HS-27A (cell line): ENCODE measurements around the gene PCNT.

ENCODE experiments used
- DNase-seq: peaks from one replicate; pipeline ENCODE4 v3.0.0-alpha.2; 2012; ENCODE audit warnings: low read depth, missing footprints

PCNT gene, protein sequence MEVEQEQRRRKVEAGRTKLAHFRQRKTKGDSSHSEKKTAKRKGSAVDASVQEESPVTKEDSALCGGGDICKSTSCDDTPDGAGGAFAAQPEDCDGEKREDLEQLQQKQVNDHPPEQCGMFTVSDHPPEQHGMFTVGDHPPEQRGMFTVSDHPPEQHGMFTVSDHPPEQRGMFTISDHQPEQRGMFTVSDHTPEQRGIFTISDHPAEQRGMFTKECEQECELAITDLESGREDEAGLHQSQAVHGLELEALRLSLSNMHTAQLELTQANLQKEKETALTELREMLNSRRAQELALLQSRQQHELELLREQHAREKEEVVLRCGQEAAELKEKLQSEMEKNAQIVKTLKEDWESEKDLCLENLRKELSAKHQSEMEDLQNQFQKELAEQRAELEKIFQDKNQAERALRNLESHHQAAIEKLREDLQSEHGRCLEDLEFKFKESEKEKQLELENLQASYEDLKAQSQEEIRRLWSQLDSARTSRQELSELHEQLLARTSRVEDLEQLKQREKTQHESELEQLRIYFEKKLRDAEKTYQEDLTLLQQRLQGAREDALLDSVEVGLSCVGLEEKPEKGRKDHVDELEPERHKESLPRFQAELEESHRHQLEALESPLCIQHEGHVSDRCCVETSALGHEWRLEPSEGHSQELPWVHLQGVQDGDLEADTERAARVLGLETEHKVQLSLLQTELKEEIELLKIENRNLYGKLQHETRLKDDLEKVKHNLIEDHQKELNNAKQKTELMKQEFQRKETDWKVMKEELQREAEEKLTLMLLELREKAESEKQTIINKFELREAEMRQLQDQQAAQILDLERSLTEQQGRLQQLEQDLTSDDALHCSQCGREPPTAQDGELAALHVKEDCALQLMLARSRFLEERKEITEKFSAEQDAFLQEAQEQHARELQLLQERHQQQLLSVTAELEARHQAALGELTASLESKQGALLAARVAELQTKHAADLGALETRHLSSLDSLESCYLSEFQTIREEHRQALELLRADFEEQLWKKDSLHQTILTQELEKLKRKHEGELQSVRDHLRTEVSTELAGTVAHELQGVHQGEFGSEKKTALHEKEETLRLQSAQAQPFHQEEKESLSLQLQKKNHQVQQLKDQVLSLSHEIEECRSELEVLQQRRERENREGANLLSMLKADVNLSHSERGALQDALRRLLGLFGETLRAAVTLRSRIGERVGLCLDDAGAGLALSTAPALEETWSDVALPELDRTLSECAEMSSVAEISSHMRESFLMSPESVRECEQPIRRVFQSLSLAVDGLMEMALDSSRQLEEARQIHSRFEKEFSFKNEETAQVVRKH (N-terminal part only)

DNA sequence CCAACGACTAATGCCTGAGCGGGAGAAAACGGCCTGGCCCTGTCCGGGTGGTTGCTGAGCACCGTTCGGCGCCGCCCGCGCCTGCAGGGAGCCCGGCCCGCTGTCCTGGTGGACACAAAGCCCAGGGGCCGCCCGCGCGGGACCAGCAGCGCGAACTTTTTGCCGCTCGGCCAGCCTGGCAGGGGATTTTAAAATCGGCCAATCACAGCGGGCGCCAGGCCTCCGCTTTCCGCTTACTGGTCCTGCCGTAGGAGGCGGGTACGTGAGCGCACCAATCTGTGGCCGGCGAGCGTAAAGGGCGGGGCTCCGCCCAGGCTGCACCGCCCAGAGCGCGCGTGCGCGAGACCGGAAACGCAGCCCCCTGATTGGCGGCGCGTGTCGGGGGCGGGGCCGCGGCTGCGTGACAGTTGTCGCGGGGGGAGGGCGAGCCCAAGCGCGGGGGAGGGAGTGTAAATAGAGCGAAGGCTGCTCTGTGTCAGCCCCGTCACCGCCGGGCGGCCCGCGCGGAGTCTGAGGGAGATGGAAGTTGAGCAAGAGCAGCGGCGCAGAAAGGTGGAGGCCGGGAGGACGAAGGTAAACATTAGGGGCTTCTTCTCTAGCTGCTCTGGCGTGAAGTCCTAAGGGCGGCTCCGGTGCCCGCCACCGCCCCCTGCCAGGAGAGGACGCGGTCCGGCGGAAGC is at the start of gene PCNT, which contains the start of gene C21orf58:
Gene PCNT, plus strand, starts transcription at position 447 of the 680 bp plus-strand sequence. Its CDS starts 73 bp downstream, at position 520.
Gene C21orf58, minus strand, starts transcription at position 161 of the 680 bp plus-strand sequence. CDS start 1,132 bp downstream, outside the sequence.
- peak; percentile 93 for DNase-seq

DNA sequence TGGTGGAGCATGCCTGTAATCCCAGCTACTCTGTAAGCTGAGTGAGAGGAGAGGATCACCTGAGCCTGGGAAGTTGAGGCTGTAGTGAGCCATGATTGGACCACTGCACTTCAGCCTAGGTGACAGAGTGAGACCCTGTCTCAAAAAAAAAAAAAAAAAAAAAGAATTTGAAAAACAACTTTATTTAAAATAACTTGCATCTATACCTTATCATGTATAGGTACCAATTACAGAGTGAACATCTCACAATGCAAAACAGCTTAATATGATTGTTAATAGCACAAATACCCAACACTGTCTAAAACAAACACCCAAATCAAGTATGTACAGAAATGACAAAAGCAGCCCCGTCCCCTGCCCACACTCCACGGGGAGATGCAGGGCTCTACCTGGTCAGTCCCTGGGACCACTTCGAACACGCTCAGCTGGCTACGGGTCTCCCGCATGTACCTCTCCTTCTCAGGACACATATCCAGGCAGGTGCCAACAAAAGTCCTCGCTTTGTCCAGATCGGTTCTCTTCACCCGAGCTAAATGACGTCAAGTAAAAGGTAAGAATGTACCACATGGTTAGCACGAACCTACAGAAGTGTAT is 49.1 kb upstream of the PCNT start:
- DNase-seq: no peak

DNA sequence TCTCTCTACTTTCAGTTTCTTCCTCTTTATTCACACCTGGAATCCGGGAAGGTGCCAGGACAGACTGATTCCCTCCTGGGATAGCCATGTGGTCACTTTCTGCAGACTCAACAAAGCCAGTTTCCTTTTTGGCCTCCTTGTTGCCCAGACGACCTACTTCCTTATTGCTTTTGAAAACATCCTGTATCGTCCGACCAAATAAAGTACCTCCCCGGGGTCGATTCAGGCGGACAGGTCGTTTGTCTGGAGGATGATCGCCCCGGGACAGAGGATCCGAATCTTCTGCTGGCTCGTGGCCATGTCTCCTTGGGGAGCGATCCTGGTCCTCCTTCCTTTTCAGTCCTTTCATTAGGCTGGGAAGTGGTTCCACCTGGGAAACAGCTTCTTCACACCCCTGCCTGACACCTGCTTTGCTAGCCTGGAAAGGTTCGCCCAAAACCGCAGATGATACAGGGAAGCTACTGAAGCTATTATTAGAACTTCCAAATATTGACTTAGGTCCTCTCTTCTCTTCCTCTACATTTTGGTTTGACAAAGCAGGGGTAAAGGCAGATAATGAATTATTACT is 39.8 kb upstream of the PCNT start:
- no peak for DNase-seq

DNA sequence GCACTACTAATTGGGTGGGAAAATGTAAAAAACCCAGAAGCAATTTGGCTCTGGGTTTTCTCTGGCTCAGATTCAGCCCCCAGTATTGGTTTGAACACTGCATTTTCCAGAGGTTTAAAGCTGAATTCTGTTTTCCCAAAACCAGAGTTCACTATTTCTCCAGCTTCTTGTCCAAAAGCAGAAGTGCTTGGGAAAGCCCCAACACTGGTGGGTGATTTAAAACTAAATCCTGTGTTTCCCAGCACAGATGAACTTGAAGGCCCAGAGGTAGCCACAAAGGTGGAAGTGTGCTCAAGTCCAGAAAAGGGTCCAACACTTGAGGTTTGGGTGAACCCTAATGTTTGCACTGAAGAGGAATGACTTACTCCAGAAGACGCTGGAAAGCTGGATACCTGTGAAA is 39.2 kb upstream of the PCNT start:
- no peak for DNase-seq

DNA sequence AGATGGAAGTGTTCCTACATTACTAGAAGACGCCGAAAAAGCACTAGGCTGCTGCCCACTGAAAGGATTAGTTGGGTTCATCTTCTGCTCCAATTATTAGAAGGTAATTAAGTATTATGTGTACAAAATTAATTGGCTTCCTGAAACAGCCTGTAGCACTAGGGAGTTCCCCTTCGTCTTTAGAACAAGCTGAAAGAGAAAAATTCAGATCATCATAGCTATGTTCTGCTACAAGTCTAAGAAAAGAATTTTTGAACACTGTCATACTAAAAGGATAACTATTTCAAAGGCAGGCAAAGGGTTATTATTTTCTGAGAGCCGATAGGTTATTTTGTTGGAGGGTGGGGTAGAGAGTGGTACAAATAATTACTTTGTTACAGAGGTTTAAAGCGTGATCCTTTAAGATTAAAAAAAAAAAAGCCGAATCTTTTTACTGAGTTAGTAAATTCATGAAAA is 38.7 kb upstream of the PCNT start, which contains the start of gene MCM3AP:
Gene MCM3AP, minus strand, starts transcription at position 406 of the 456 bp plus-strand sequence. Its CDS starts 325 bp downstream, at position 81.
- DNase-seq: no peak

DNA sequence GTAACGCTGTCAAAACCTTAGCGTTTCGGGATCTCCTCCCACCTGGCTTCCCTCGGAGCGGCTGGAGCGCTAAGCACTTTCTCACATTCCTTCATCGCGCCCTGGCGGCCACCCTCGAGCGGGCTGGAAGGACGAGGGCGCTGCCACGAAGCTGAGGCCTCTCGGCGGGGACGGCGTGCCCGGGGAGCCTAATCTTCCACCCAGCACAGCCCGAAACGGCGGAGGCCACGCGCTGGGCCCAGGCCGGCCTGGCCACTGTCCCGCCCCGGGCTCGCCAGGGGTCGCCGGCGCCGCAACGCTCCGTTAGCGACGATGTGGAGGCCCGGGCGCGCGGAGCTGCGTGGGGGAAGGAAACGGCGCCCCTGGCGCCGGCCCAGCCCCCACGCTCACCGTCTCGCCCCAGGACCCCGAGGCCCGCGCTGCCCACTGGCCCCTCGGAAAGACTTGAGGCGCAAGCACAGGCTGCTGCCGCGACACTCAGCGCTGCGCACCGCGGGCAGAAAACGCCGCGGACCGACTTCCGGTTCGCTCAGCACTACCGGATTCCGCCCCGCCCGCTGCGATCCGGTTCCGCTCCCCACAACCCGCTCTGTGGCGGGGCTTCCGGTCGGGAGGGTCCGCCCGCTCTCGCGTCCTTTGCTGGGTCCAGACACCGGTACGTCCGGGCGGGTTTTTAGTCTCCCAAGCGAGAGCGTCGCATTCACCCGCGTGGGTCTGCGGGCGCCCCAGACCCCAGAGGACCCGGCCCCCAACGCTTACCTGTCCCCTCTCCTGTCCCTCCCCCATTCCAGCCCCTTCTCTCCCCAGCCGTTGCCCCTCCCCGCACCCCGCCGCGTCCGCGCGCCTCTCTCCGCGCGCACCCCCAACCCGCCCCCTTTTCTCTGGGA is 38.0 kb upstream of the PCNT start, which contains the start of gene YBEY:
Gene YBEY, plus strand, starts transcription at position 582 of the 887 bp plus-strand sequence. CDS start 572 bp downstream, outside the sequence.
- DNase-seq: peak; percentile 83

DNA sequence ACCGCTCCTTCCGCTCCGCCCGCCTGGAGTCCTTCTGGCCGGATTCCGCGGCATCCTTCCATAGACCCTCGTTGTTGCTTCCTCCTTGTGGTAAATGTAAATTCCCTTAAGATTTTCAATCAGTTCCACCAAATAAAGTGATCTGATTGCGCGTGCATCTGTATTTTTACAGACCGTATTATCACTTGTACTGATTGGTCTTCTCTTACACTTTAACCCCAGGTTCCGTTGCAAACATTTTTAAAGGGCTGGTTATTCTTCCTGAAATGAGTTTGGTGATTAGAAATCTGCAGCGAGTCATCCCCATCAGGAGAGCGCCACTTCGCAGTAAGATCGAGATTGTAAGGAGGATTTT is 37.3 kb upstream of the PCNT start:
- DNase-seq: peak; percentile 55

DNA sequence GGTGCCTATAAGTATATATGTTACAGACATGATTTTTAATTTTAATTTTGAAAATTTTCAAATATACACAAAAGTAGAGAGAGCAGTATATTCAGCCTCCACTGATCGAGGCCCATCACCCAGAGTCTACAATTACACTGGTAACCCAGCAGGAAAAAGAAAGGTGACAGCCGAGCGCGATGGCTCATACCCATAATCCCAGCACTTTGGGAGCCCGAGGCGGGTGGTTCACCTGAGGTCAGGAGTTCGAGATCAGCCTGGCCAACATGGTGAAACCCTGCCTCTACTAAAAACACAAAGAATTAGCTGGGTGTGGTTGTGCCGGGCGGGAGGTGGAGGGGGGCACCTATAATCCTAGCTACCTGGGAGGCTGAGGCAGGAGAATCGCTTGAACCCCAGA is 36.4 kb upstream of the PCNT start:
- no peak for DNase-seq

DNA sequence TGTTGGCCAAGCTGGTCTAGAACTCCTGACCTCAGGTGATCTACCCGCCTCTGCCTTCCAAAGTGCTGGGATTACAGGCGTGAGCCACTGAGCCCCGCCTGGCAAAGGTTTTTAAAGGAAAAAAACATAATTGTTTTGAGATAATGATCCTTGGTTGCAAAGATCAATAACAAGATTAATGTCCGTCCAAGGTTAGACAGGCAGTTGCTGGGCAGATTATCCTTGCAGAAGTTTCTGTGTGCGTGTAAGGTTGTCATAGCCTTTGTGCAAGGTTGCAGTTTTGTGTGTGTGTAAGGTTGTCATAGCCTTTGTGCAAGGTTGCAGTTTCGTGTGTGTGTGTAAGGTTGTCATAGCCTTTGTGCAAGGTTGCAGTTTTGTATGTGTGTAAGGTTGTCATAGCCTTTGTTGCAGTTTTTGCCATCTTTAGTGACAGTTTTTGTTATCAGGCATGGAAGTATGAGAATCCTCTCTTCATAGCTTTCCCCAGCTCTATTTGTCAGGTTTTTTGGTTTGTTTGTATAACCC is 34.2 kb upstream of the PCNT start:
- no peak for DNase-seq

DNA sequence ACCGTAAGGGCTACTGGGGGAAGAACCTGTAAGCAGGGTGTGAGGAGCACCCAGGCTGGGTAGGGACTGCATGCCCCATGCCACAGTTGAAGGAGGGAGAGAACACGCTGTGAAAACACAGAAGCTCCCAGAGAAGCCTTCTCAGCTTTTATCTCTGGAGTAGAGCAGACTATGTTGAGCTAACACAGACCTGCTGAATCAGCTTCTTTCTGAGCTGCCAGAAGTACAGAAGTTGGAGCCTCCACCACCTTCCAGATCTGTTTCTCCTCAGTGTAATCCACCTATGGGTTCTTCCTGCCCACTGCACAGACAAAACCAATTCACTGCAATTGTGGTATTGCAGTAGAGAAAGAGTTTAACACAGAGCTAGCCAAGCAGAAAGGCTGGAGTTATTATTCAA is 32.4 kb upstream of the PCNT start:
- DNase-seq: no peak

DNA sequence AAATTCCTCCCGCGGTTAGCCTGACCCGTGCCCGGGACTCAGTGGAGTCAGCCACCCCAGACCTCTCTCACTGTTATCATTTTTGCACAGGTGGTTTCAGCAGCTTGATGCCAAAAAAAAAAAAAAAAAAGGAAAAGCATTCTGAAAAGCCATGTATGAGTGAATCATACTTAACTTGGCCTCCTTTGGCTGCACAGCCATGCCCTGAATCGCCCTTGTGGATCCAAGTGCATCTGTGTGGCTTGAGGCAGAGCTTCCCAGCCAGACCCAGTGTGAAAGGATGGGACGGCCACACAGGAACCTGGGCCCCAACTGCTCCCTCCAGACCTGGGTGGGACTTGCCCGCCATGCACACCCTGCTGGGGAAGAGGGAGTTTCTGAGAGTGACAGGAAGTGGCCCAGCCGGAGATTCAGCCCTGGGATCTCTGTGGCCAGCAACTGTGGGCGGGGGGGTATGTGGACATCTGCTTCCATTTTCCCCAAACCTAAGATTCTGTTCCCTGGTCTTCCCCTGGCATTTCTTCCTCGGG is 29.2 kb upstream of the PCNT start:
- DNase-seq: no peak

DNA sequence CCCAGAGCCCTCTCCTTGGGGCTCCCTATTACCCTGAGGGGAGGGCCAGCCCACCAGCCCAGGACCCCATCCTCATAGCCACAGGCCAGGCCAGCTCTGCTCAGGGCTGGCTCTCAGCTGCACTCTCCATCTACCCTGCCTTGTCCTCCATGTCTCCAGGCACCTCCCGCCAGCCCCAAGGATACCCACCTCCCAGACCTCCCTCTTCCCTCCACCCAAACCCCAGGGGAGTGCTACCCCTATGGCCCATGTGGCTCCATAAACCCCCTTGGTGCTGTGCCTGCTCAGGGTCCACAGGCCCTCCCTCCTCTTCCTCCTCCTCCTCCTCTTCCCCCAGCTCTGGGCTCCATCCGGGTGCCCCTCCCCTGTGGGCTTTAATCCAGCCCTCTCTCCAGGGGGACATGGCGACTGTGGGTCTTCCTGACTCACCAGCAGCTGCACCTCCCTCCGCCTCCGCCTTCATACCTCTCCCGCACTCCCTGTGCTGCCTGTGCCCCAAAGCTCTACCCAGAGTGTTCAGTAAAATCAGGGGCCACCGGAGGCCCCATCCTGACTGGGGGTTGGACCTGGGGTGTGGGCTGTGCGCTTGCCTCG is 28.7 kb upstream of the PCNT start:
- DNase-seq: no peak

DNA sequence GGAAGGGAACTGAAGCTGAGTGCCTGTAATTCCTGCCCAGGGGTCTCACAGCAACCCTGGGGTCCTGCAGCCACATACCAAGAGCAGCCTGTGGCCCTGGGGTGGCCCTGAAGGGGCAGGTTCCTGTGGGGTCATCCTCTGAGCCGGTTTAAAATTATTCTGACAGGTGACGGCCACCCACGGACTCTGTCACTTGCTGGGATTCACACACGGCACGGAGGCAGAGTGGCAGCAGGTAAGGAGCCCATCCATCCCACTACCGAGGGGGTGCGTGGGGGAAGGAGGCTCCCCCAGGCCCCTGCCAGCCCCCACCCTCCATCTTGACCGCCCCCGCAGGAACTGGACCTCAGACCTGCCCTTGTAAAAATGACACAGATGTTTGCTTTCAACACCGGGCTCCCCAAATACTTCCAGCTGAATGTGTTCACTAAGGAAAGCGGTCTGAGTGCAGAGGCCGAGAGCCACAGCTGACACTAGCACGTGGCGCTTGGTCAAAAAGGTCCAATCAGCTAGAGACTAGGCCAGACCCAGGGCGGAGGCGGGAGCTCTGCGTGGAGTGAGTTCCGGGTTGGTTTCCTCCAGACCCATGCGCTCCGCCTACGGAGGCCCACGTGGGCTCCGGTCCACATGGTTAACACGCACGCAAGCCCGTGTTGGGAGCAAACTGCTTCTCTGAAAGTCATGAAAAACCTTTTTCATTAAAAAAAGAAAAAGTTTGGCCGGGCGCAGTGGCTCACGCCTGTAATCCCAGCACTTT is 27.8 kb upstream of the PCNT start:
- no peak for DNase-seq

DNA sequence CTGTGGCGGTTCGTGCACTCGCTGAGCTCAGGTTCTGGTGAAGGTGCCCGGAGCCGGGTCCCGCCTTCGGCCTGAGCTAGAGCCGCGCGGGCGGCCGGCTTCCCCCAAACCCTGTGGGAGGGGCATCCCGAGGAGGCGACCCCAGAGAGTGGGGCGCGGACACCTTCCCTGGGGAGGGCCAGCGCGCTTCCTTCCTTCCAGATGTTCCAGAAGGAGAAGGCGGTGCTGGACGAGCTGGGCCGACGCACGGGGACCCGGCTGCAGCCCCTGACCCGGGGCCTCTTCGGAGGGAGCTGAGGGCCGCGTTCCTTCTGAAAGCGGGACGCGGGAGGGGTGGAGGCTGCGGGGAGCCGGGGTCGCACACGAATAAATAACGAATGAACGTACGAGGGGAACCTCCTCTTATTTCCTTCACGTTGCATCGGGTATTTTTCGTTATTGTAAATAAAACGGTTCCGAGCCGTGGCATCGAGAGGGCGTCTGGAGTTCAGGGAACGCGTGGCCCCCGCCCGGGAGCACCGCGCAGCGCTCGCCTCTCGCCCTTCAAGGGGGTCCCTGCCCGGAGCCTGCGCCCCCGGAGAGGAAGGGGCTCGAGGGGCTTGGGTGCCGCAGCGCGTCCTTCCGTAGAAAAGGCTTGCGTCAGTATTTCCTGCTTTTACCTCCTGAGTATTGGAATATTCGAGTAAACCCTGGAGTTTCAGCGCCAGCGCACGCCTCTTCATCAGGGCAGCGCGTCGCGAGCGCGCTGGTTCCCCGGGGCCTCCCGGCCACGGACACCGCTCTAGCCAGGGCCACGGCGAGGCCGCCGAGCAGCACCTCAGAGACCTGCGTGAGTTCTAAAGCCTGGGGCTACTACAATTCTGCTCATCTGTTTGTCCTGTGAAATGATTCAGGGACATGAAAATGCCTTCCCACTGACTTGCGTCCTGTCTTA is 26.4 kb upstream of the PCNT start:
- DNase-seq: no peak

DNA sequence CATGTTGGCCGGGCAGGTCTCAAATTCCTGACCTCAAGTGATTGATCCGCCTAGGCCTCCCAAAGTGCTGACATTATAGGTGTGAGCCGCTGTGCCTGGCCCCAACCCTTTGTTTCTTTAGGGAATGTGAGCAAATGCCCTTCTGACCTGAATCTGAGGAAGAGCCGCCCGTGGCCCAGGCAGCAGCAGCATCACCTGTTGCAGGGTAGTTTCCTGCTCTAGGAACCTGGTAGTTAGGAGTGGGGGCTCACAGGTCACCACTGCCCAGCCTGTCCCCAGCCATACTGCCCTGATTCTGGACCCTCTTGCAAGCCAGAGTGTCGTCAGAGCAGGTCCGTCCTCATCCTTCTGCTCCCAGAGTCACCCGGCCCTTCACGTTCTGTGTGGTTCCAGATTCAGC is 24.8 kb upstream of the PCNT start:
- no peak for DNase-seq

DNA sequence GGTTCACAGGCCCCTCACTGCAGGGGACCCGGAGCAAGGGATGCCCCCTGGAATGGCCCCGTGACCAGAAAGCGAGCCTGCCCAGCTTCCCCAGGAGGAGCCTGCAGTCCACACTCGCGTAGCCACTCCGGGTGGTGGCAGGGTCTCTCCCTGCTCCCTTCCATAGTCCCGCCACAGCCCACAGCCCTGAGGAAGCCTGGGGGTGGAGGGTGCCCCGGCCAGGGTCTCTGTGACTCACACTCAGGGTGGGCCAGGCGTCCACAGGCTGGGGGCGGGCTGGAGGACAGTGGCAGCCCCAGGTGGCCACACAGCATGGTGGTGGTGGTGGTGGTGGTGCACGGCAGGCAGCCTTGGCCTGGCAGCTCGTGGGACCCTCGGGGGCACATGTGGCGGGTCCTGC is 22.2 kb upstream of the PCNT start:
- no peak for DNase-seq

DNA sequence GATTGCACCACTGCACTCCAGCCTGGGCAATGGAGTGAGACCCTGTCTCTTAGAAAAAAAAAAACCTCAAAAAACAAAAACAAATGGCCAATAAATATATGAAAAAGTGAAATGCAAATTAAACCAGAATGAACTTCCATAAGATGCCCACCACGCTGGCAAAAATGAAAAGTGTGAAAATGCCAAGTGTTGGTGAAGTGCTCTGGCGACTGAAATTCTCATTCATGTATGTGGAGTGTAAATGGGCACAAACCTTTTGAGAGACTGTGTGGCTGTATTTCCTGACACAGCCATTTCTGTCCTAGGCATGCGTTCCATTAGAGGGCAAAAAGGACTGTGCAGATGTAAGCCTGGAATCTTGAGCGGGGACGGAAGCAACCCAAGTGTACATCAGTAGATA is 19.5 kb upstream of the PCNT start:
- no peak for DNase-seq
